Endothelial cell (in vitro differentiated cells): ENCODE results near the gene TBC1D22A. TPM values are rescaled to one million over a fixed set of nuclear protein-coding genes. Genes with fewer than 3 reads are reported as not detected.

Source experiments
- DNase-seq: peaks from one replicate; pipeline ENCODE4 v3.0.0; 2021; ENCODE audit warnings: low spot score
- H3K27ac Mint-ChIP-seq: one replicate; pipeline ENCODE4 v1.8.0; 2021; ENCODE audit warnings: mixed read lengths, inconsistent platforms; ENCODE audit not compliant: unreplicated experiment
- H3K27me3 Mint-ChIP-seq: one replicate; pipeline ENCODE4 v1.8.0; 2021; ENCODE audit warnings: mild to moderate bottlenecking, moderate library complexity, mixed read lengths, inconsistent platforms; ENCODE audit not compliant: unreplicated experiment
- H3K36me3 Mint-ChIP-seq: one replicate; pipeline ENCODE4 v1.8.0; 2021; ENCODE audit warnings: mild to moderate bottlenecking, low read depth, mixed read lengths, inconsistent platforms; ENCODE audit not compliant: unreplicated experiment
- H3K4me1 Mint-ChIP-seq: one replicate; pipeline ENCODE4 v1.8.0; 2021; ENCODE audit warnings: mild to moderate bottlenecking, mixed read lengths, inconsistent platforms; ENCODE audit not compliant: unreplicated experiment
- H3K4me3 Mint-ChIP-seq: one replicate; pipeline ENCODE4 v1.8.0; 2021; ENCODE audit warnings: mild to moderate bottlenecking, mixed read lengths, inconsistent platforms; ENCODE audit not compliant: unreplicated experiment
- H3K9me3 Mint-ChIP-seq: one replicate; pipeline ENCODE4 v1.8.0; 2021; ENCODE audit warnings: mixed read lengths, inconsistent platforms; ENCODE audit not compliant: unreplicated experiment
- CTCF ChIP-seq: fragments of 200-600 bp; sonication (generic); IDR thresholded peaks from one replicate; pipeline ENCODE4 v1.5.0; 2021; ENCODE audit warnings: antibody characterized with exemption; ENCODE audit not compliant: unreplicated experiment
- total RNA-seq: library from RNA; stranded (reverse); fragmentation: NEBNext Ultra II Directional; extraction: Animal tissue kit (Norgen Biotek cat#: 25700); gene quantifications from one replicate; pipeline ENCODE4 v1.2.1, GENCODE V29; 2021; ENCODE audit not compliant: unreplicated experiment

TBC1D22A gene
- total RNA-seq, 1 donor from 2014 or later, result 25.3 TPM

- no peak for TF ChIP-seq CTCF
- no peak overlapping the region for H3K4me3 Mint-ChIP-seq
- H3K9me3 Mint-ChIP-seq, result no peaks in the 10 kb centered on the region
- DNase-seq, result no peak
- no peaks in the 10 kb centered on the region for H3K27me3 Mint-ChIP-seq
- H3K36me3 Mint-ChIP-seq, result peaks cover 21% of the 10 kb centered on the region
- H3K4me1 Mint-ChIP-seq, result no peaks in the 10 kb centered on the region
- no peak overlapping the region for H3K27ac Mint-ChIP-seq
Observed at GRCh38 chr22:46869329-46869728, 106.9 kb downstream of the TBC1D22A start.

- no peak for DNase-seq
- Mint-ChIP-seq H3K27me3 (no peaks in the 10 kb centered on the region), H3K4me3 (no peak overlapping the region), H3K9me3 (no peaks in the 10 kb centered on the region), H3K27ac (no peak overlapping the region), H3K36me3 (peaks cover 20% of the 10 kb centered on the region), H3K4me1 (no peaks in the 10 kb centered on the region)
- no peak for TF ChIP-seq CTCF
Observed at GRCh38 chr22:46869831-46870441, 107.5 kb downstream of the TBC1D22A start.

- Mint-ChIP-seq H3K4me3 (no peak overlapping the region), H3K27me3 (no peaks in the 10 kb centered on the region), H3K36me3 (peaks cover 16% of the 10 kb centered on the region), H3K9me3 (no peaks in the 10 kb centered on the region), H3K27ac (no peak overlapping the region), H3K4me1 (peaks cover 9% of the 10 kb centered on the region)
- no peak for DNase-seq
- TF ChIP-seq CTCF, result no peak
Observed at GRCh38 chr22:46871826-46872225, 109.4 kb downstream of the TBC1D22A start.

GRCh38 chr22:46875089-46875488 is 112.6 kb downstream of the TBC1D22A start:
- H3K4me3 Mint-ChIP-seq, result no peak overlapping the region
- no peak overlapping the region for H3K27ac Mint-ChIP-seq
- no peaks in the 10 kb centered on the region for H3K9me3 Mint-ChIP-seq
- DNase-seq, result no peak
- peaks cover 17% of the 10 kb centered on the region for H3K36me3 Mint-ChIP-seq
- no peak for TF ChIP-seq CTCF
- no peaks in the 10 kb centered on the region for H3K27me3 Mint-ChIP-seq
- H3K4me1 Mint-ChIP-seq, result peaks cover 10% of the 10 kb centered on the region

GRCh38 chr22:46876357-46876934 is 114.0 kb downstream of the TBC1D22A start:
- Mint-ChIP-seq H3K27ac (peak overlapping the region; percentile 71), H3K4me3 (no peak overlapping the region), H3K27me3 (no peaks in the 10 kb centered on the region), H3K9me3 (no peaks in the 10 kb centered on the region), H3K4me1 (peaks cover 10% of the 10 kb centered on the region), H3K36me3 (peaks cover 5% of the 10 kb centered on the region)
- TF ChIP-seq CTCF, result no peak
- DNase-seq, result no peak
